CD4-positive, alpha-beta T cell treated with Interleukin-6 at 100 ng/mL for 8 hours (primary cell): ENCODE results near the gene PHACTR3.

Experiments used
- DNase-seq: peaks from one replicate; pipeline ENCODE4 v3.0.0-alpha.2; 2020; ENCODE audit warnings: mixed read lengths, low spot score

Gene PHACTR3

DNA sequence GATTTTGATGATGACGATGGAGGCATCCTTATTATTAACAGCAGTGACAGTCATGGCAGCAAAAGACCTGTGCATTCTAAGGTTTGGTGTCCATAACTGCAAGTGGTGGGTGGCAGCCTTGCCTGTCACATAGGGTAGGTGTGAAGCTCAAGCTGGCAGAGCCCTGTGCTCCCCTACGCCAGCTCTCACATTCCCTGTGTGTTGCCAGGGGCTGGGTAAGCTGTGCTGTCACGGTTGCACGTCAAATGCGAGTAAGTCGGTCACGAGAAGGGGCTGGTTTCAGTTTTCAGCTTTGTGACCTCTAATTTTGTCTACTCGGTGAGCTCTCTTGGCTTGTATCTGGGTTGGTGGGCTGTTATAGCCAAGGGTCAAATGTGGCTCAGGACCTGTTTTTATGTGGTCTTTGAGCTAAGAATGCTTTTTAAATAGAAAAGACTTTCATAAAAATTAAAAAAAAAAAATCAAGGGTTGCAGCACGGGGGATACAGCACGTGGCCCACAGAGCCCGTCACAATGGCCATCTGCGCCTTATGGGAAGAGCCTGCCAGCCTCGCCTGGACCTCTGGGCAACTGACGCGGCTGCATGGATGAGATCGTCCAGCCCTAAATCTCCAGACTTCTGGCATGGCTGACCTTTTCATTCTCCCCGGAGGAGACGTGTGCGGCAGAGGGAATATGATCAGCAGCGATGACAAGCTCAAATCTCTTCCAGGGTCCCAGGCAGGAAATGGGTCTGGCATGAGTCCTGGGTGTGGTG is 148.5 kb downstream of the PHACTR3 start:
- no peak for DNase-seq

GRCh38 chr20:59753836-59754235 is 149.5 kb downstream of the PHACTR3 start:
- DNase-seq = no peak

GRCh38 chr20:59754551-59754950 is 150.2 kb downstream of the PHACTR3 start:
- no peak for DNase-seq

DNA sequence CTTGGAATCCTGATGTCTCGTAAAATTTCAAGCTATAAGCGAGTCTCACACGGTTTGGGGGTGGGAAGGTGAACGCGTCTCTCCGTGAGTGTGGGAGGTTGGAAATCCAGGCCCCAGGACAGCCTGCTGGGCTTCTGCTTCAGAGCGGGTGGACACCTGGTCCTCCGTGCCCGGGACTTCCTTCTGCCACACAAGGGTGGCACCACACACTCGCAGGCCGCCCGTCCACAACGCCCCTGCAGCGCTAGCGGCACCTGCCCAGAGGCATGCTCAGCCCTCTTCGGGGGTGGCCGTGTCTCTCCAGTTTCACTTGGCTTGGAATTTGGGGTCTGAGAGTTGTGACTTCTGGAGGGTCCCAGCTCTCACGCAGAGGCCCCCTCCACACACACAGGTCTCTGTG is 151.9 kb downstream of the PHACTR3 start:
- no peak for DNase-seq

GRCh38 chr20:59764037-59764436 is 159.7 kb downstream of the PHACTR3 start:
- no peak for DNase-seq

- no peak for DNase-seq
These were observed 161.3 kb downstream of the PHACTR3 start for GRCh38 chr20:59765599-59766177.

DNA sequence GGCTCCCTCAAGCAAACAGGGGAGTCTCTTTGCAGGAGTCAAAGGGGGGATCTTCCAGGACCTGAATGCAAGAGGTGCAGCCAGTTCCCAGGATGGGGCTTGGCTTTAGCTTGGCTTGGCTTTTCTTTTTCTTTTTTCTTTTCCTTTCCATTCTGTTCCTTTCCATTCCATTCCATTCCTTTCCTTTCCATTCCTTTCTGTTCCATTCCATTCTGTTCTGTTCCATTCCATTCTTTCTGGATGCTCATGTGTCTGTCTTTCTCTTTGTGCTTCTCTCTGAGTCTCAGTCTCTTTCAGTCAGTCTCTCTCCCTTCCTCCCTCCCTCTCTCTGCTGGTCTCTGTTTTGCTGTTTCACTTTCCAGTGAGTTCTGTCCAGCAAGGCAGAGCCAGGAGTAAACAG is 163.3 kb downstream of the PHACTR3 start:
- DNase-seq = no peak

DNA sequence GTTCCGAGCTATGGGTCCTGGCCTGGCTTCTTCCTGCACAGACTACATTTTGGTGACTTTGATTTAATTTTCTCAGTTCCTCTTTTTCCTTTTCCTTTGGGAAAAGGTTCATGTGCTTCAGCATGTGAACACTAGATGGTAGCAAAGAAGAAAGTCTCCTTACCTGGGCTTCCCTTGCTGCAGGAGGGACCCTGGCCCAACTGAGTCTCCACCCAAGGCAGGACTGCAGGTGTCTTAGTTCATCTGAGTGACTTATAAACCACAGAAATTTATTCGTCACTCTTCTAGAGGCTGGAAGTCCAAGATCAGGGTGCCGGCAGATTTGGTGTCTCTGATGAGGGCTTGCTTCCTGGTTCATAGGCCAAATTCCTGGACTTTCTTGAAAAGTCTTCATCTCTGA is 165.9 kb downstream of the PHACTR3 start:
- no peak for DNase-seq

- no peak for DNase-seq
These were observed 166.5 kb downstream of the PHACTR3 start for GRCh38 chr20:59770851-59771250.

DNA sequence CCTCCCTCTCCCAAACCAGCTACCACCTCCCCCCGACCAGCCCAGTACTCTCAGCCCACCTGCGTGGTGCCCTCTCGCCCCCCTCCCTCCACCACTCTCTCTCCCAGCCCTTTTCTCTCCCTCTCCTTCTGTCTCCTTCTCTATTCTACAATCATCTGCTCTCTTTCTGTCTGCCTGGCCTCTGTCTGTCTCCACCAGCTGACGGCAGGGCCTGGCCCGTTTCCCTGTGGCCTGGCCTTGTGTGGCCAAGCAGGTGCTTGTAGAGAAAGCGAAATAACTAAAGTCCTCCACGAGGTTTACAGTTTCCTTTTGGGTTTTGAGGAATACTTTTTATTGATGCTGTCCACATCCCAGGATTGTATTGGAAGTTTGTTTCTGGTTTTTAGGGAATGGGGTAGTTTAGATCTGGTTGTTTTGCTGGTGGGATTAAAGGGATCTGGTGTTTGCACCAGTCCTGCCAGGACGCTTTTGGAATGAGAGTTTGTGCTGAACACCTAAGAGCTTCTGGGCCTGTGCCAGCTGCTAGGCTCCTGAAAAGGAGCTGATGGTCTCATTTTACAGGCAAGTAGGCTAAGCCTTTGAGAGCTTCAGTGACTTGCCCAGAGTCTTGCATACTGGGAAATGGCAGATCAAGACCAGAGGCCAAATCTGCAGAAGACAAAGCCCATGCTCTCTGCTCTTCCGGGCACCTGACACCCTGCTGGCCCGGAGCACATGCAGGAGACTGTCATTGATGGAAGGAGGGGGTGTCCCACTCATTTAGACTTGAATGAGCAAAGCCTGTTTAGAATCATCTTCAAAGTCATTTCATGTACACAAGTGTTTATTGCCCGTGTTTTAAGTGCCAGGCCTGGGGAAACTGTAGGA is 167.4 kb downstream of the PHACTR3 start:
- no peak for DNase-seq

GRCh38 chr20:59772373-59772705 is 168.0 kb downstream of the PHACTR3 start:
- DNase-seq = no peak

DNA sequence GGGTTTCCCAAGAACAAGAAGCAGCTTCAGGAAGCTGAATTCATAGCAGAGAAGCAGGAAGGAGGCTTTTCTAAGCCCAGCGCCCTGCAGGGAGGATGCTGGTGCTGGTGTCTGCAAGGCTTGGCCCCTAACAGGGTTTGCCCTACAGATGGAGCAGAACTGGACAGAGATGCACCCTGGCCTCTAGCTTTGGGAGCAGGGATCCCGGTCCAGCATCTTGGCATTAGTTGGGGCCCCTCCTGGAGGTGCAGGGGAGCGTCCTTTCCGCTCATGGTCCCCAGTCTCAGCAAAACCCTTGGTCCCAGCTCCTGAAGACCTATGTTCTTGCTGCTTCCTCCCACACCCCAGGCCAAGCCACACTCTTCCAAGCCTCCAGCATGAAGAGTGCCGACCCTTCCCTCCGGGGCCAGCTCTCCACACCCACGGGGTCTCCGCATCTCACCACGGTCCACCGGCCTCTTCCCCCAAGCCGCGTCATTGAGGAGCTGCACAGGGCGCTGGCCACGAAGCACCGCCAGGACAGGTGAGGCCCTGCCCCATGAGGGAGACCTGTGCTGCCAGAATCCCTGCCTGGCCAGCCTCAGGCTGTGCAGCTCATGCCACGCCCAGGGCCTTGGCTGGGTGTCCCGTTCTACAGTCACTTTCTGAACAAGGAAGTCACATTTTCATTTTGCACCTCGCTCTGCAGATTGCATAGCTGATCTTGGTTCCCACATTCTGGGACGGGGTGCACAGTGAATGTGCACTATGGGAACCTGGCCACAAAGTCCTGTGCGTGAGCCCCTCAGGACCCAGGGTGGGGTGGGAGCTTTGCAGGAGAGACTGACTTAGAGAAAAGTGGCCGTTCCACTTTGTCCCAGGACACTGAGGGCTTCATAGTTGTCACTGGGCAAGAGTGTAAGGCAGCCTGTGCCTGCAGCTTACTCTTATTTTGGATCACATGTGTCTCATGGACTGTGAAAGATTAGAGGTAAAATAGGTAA is 168.9 kb downstream of the PHACTR3 start:
- DNase-seq = no peak

GRCh38 chr20:59774204-59774641 is 169.9 kb downstream of the PHACTR3 start:
- no peak for DNase-seq

GRCh38 chr20:59774921-59775686 is 170.8 kb downstream of the PHACTR3 start:
- DNase-seq = no peak

DNA sequence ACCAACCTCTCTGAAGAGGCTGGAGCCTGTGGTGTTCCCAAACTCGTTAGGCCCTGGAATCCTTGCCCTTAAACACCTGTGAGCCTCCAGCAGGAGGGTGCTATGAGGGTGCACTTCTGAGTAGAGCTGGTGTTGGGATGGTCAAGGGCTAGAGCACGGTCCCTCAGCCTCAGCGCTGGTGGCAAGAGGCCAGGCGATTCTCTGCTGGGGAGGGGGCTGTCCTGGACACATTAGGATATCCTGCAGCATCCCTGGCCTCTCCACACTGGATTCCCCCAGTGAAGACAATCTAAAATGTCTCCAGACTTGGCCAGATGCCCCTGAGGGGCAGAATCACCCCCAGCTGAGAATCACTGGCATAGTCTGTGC is 171.3 kb downstream of the PHACTR3 start:
- no peak for DNase-seq

DNA sequence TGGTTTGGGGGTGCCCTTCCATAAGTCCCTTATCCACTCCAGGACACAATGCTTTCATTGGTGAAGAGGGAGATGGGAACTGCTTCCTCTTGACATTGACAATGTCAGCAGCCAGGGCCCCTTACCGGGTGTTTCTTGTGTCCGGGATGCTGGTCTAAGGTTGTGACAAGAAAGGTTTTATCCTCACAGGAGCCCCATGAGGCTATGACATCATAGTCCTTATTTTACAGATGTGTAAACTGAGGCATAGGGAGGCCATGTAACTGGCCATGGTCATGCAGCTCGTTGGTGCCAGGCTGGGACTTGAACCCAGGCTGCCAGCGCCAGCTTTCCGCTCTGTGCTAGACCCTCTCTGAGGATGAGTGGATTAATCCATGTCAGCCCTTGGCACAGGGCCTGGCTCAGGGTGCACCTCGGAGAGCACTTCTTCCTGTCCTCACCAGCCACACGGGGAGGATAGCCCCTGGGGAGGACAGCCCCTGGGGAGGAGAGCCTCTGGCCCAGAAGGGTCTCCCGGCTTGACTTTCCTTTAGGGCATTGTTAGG is 171.8 kb downstream of the PHACTR3 start:
- DNase-seq = no peak

DNA sequence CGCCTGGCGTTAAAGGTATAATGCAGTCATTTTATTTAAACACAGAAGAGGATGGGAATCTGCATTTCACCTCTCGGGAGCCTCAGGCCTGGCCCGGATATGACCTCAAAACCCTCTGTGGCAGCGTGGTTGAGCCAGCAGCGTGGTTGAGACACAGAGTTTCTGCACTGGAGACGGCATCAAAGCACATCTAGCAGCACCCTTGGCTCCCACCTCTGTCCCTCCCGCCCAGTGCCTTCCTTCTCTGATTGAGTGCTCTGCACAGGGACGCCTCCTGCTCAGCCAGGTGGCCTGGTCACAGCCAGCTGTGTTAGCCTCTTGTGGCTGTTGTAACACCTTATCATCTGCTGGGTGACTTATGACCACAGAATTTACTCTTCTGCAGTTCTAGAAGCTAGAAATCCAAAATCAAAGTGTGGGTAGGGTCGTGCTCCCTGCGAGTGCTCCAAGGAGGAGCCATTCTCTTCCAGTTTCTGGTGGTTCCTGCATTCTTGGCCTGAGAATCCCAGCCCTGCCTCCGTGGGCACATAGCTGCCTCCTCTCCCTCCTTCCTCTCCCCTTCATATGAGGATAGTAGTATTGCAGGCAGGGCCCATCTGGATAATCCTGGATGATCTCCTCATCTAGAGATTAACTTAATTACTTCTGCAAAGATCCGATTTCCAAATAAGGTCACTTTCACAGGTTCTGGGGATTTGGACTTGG is 172.4 kb downstream of the PHACTR3 start:
- DNase-seq = no peak

DNA sequence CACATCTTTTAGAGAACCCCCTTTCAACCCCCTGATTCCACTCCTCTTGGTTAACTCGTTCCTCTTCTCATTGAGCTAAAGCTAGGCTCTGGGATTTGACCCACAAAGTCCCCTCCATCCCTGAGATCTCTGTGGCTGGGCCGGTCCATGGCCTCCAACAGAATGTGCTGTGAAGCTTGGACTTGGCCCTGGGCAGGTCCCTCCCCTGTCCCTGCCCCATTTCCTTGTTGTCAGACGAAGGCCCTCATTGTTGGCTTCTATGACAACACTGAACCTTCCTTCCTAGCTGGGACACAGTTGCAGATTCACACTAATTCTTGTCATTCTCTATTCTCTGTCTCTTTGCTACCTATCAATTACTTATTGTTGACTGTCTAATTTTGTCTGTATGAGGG is 173.0 kb downstream of the PHACTR3 start:
- DNase-seq = no peak

DNA sequence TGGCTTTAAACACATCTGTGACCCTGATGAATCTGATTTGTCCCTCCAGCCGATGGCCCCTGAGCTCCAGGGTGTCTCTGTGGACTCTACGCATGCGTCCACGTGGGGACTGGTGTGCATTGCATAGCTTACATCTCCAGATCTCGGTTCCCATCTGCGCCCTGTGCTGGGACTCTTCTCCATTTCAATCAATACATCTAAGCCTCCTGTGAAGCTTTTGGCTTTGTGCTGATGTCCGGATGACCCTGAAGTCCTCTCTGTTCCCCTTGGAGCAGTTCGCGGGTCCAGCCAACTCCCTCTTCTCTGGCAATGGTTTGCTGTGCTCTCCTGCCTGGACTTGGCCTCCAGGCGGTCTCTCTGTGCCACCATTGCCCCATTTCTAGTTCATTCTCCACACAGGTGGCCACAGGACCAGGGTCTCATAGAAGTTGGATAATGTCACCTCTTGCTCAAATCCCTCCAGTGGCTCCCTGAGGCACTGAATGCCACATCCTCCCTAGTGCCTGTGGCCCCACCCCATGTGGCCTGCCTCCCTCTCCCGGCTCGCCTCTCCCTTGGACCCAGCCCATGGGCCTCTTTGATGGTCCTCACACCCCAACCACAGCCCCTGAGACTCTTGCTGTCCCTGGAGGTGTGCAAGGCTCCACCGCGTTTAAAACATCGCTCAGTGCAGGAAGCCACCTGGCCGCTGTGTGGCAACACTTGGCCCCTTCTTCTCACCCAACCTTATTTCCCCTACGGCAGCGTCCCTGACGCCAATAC is 173.7 kb downstream of the PHACTR3 start:
- DNase-seq = no peak
